Keratinocyte (primary cell): ENCODE results near the gene OR51A2. TPM values are rescaled to one million over a fixed set of nuclear protein-coding genes. Genes with fewer than 3 reads are reported as not detected.

Experiments used
- DNase-seq: peaks from one replicate; pipeline ENCODE4 v3.0.0-alpha.2; 2011; ENCODE audit warnings: low read depth, missing footprints, low spot score
- FAIRE-seq: peaks from 2 replicates; lab custom pipeline; 2011; peaks lifted over from hg19 to GRCh38; lab: Jason Lieb, UNC
- H2AFZ ChIP-seq: 2 replicates; pipeline ENCODE4 v1.6.0; 2012; ENCODE audit warnings: low read length, control low read depth, inconsistent platforms; ENCODE audit not compliant: control insufficient read depth
- H3K27ac ChIP-seq: 2 replicates; pipeline ENCODE4 v1.5.1; 2011; ENCODE audit warnings: low read length; ENCODE audit not compliant: control insufficient read depth, insufficient read depth
- H3K27me3 ChIP-seq: 3 replicates; pipeline ENCODE4 v1.6.0; 2011; ENCODE audit warnings: low read length; ENCODE audit not compliant: control insufficient read depth, insufficient read depth; ENCODE audit errors: extremely low read depth
- H3K36me3 ChIP-seq, 2 experiments: 2 replicates in 1 of 2; 3 replicates in 1 of 2; pipeline ENCODE4 v1.5.1; 2011; ENCODE audit warnings: low read length in 2 of 2, mild to moderate bottlenecking in 1 of 2; ENCODE audit not compliant: control insufficient read depth in 2 of 2, insufficient read depth in 2 of 2; ENCODE audit errors: extremely low read depth in 1 of 2
- H3K4me1 ChIP-seq: 3 replicates; pipeline ENCODE4 v1.5.1; 2011; ENCODE audit warnings: low read length; ENCODE audit not compliant: control insufficient read depth, insufficient read depth; ENCODE audit errors: extremely low read depth
- H3K4me2 ChIP-seq: 3 replicates; pipeline ENCODE4 v1.6.0; 2011; ENCODE audit warnings: low read depth, low read length; ENCODE audit not compliant: control insufficient read depth, insufficient read depth; ENCODE audit errors: extremely low read depth
- H3K4me3 ChIP-seq, 3 experiments: fragments of 200-600 bp in 1 of 3; sonication (generic) in 1 of 3; 2 replicates in 2 of 3; 3 replicates in 1 of 3; pipeline ENCODE4 v1.5.1; 2011 to 2016; ENCODE audit warnings: low read length in 3 of 3, mild to moderate bottlenecking in 3 of 3, control low read depth in 2 of 3, inconsistent platforms in 1 of 3, low read depth in 1 of 3, mixed read lengths in 1 of 3, mixed run types in 1 of 3, moderate library complexity in 1 of 3; ENCODE audit not compliant: control insufficient read depth in 2 of 3, insufficient read depth in 2 of 3; ENCODE audit errors: extremely low read depth in 1 of 3
- H3K79me2 ChIP-seq: 2 replicates; pipeline ENCODE4 v1.6.0; 2012; ENCODE audit warnings: low read length; ENCODE audit not compliant: control insufficient read depth, insufficient read depth
- H3K9ac ChIP-seq: 3 replicates; pipeline ENCODE4 v1.6.0; 2011; ENCODE audit warnings: low read length; ENCODE audit not compliant: control insufficient read depth, insufficient read depth; ENCODE audit errors: extremely low read depth
- H3K9me1 ChIP-seq: 3 replicates; pipeline ENCODE4 v1.6.0; 2011; ENCODE audit warnings: low read length; ENCODE audit not compliant: control insufficient read depth, insufficient read depth; ENCODE audit errors: extremely low read depth
- H3K9me3 ChIP-seq: 2 replicates; pipeline ENCODE4 v1.5.1; 2012; ENCODE audit warnings: low read depth, low read length; ENCODE audit not compliant: control insufficient read depth
- H4K20me1 ChIP-seq: 3 replicates; pipeline ENCODE4 v1.6.0; 2011; ENCODE audit warnings: low read length; ENCODE audit not compliant: control insufficient read depth, insufficient read depth; ENCODE audit errors: extremely low read depth
- CTCF ChIP-seq, 3 experiments: IDR thresholded peaks in 1 of 3; conservative IDR thresholded peaks in 1 of 3; optimal IDR thresholded peaks in 1 of 3; 2 replicates in 2 of 3; 3 replicates in 1 of 3; pipeline versions ENCODE3 to v1.5.1; 2011; ENCODE audit warnings: low read length in 3 of 3, mild to moderate bottlenecking in 3 of 3, moderate library complexity in 2 of 3, control low read depth in 1 of 3, inconsistent platforms in 1 of 3; ENCODE audit not compliant: insufficient read depth in 2 of 3; ENCODE audit errors: extremely low read depth in 1 of 3
- EZH2 ChIP-seq: IDR thresholded peaks from one replicate; pipeline ENCODE4 v1.6.1; 2012; ENCODE audit warnings: inconsistent platforms, mild to moderate bottlenecking, low read length, moderate library complexity
- dilution Hi-C: fragments of 300-500 bp; cut with MboI; formaldehyde crosslinking; loops from one replicate; pipeline ENCODE4 v1.7.0; 2020; ENCODE audit warnings: low sequenced_read_pairs; ENCODE audit not compliant: extremely low pct_ligation_motif_present
- polyA plus RNA-seq, 5 experiments: library from polyadenylated mRNA; depleted of rRNA in 3 of 5; stranded (reverse) in 3 of 5; stranded (forward) in 1 of 5; unstranded in 1 of 5; fragments of >200 nt; gene quantifications; 1 replicate in 1 of 5; 2 replicates in 3 of 5; 3 replicates in 1 of 5; pipeline versions ENCODE4 v1.2.1 to v1.2.3, GENCODE V29; 2011 to 2012; ENCODE audit warnings: missing spikeins in 2 of 5, low read depth in 1 of 5, low replicate concordance in 1 of 5

Gene OR51A2
- polyA plus RNA-seq, 1 donor (not counting 4 experiments of a cell fraction or from before 2014, with no cell fraction given): not detected

GRCh38 chr11:4983841-4984240 is 28.3 kb upstream of the OR51A2 start:
- H3K27ac ChIP-seq: no peak overlapping the region
- dilution Hi-C loops: no loop called here
- no peak for FAIRE-seq
- no peaks in the 10 kb centered on the region for H3K36me3 ChIP-seq
- H3K4me2 ChIP-seq: no peak overlapping the region
- H2AFZ ChIP-seq: no peak overlapping the region
- no peaks in the 10 kb centered on the region for H3K79me2 ChIP-seq
- DNase-seq: no peak
- no peaks in the 10 kb centered on the region for H3K4me1 ChIP-seq
- no peaks in the 10 kb centered on the region for H4K20me1 ChIP-seq
- no peaks in the 10 kb centered on the region for H3K9me3 ChIP-seq
- H3K9ac ChIP-seq: no peak overlapping the region
- no peaks in the 10 kb centered on the region for H3K9me1 ChIP-seq
- no peak for TF ChIP-seq CTCF (optimal IDR thresholded peaks at IDR 0.05 in 1 of 3, IDR thresholded peaks at IDR 0.05 in 1 of 3, conservative IDR thresholded peaks at IDR 0.05 in 1 of 3; ENCODE audit: extremely low read depth in 1 of 3, insufficient read depth in 2 of 3, low read length in 3 of 3)
- no peak for TF ChIP-seq EZH2
- H3K27me3 ChIP-seq: no peaks in the 10 kb centered on the region
- H3K4me3 ChIP-seq: no peak overlapping the region

GRCh38 chr11:4982678-4983077 is 27.2 kb upstream of the OR51A2 start:
- no peaks in the 10 kb centered on the region for H3K9me3 ChIP-seq
- no peak overlapping the region for H3K4me3 ChIP-seq
- FAIRE-seq: no peak
- no peaks in the 10 kb centered on the region for H3K79me2 ChIP-seq
- no peak for DNase-seq
- H3K9me1 ChIP-seq: no peaks in the 10 kb centered on the region
- H3K27me3 ChIP-seq: no peaks in the 10 kb centered on the region
- H3K4me2 ChIP-seq: no peak overlapping the region
- H4K20me1 ChIP-seq: no peaks in the 10 kb centered on the region
- H3K9ac ChIP-seq: no peak overlapping the region
- TF ChIP-seq CTCF (optimal IDR thresholded peaks at IDR 0.05 in 1 of 3, IDR thresholded peaks at IDR 0.05 in 1 of 3, conservative IDR thresholded peaks at IDR 0.05 in 1 of 3; ENCODE audit: extremely low read depth in 1 of 3, insufficient read depth in 2 of 3, low read length in 3 of 3) (no peak), EZH2 (no peak)
- dilution Hi-C loops: no loop called here
- no peak overlapping the region for H2AFZ ChIP-seq
- no peaks in the 10 kb centered on the region for H3K36me3 ChIP-seq
- H3K27ac ChIP-seq: no peak overlapping the region
- H3K4me1 ChIP-seq: no peaks in the 10 kb centered on the region
